K562 (cell line): ENCODE data around the gene NOC4L.

Experiments used
- DACH1 ChIP-seq: fragments of 450-650 bp; IDR thresholded peaks from 2 replicates; pipeline ENCODE4 v1.6.1; 2018; ENCODE audit not compliant: partially characterized antibody
- EZH2 ChIP-seq: IDR thresholded peaks from 2 replicates; pipeline ENCODE4 v1.6.1; 2012; ENCODE audit warnings: low read depth, mild to moderate bottlenecking, inconsistent platforms, low read length, borderline replicate concordance
- GATA2 ChIP-seq: sonication (generic); formaldehyde crosslinking; IDR thresholded peaks from 2 replicates; pipeline ENCODE4 v1.4.0; 2020; ENCODE audit warnings: mild to moderate bottlenecking, missing genetic modification reagents
- ILF3 ChIP-seq: fragments of 450-650 bp; IDR thresholded peaks from 2 replicates; pipeline ENCODE4 v1.6.1; 2018; ENCODE audit warnings: antibody characterized with exemption, mild to moderate bottlenecking, moderate library complexity, borderline replicate concordance
- MYC ChIP-seq, 2 experiments: fragments of 250-450 bp in 1 of 2; sonication (Bioruptor Pico) in 1 of 2; IDR thresholded peaks; 2 replicates each; pipeline versions ENCODE4 v1.5.1 to v1.6.1; 2012 to 2021; ENCODE audit warnings: low read depth in 2 of 2, borderline replicate concordance in 1 of 2, improper control_type of control experiment in 1 of 2, low read length in 1 of 2, mild to moderate bottlenecking in 1 of 2, moderate library complexity in 1 of 2
- NR2C2 ChIP-seq, 2 experiments: fragments of 200-800 bp in 1 of 2; sonication (Bioruptor generic) in 1 of 2; sonication (generic) in 1 of 2; formaldehyde crosslinking in 1 of 2; IDR thresholded peaks; 2 replicates each; pipeline versions ENCODE4 v1.6.1 to v1.8.0; 2016 to 2022; ENCODE audit warnings: mild to moderate bottlenecking in 1 of 2, missing compliant biosample characterization in 1 of 2, missing genetic modification characterization in 1 of 2, missing genetic modification reagents in 1 of 2
- RB1 ChIP-seq: fragments of 450-650 bp; IDR thresholded peaks from 2 replicates; pipeline ENCODE4 v1.6.1; 2017; ENCODE audit warnings: low read depth, mild to moderate bottlenecking
- SMAD4 ChIP-seq: fragments of 250-450 bp; sonication (Bioruptor Pico); conservative IDR thresholded peaks from 2 replicates; pipeline ENCODE4 v1.8.0; 2021; ENCODE audit warnings: inconsistent platforms, mild to moderate bottlenecking, moderate library complexity
- SMARCC2 ChIP-seq: fragments of 450-650 bp; IDR thresholded peaks from 2 replicates; pipeline ENCODE4 v1.6.1; 2017; ENCODE audit warnings: antibody characterized with exemption, moderate library complexity, mild to moderate bottlenecking, low read depth
- ZC3H11A ChIP-seq: IDR thresholded peaks from 2 replicates; pipeline ENCODE4 v1.6.1; 2012; ENCODE audit warnings: low read depth, low read length, improper control_type of control experiment
- TF ChIP-seq, protein P1 (sequence below): sonication (generic); formaldehyde crosslinking; IDR thresholded peaks from 2 replicates; pipeline ENCODE4 v1.4.0; 2020; ENCODE audit warnings: mild to moderate bottlenecking, missing genetic modification reagents
- TF ChIP-seq, protein P2 (sequence below): IDR thresholded peaks from 2 replicates; pipeline ENCODE4 v1.6.1; 2011; ENCODE audit warnings: borderline replicate concordance, low read depth, mild to moderate bottlenecking, moderate library complexity, low read length; ENCODE audit not compliant: insufficient read depth, poor library complexity, severe bottlenecking
- TF ChIP-seq, protein P3 (sequence below), 2 experiments: IDR thresholded peaks; 2 replicates each; pipeline ENCODE4 v1.6.1; 2011; ENCODE audit warnings: borderline replicate concordance in 1 of 2, control low read depth in 1 of 2, low read depth in 1 of 2, low read length in 1 of 2, mild to moderate bottlenecking in 1 of 2, mixed read lengths in 1 of 2, moderate library complexity in 1 of 2; ENCODE audit not compliant: insufficient read depth in 1 of 2, insufficient read length in 1 of 2, poor library complexity in 1 of 2, severe bottlenecking in 1 of 2; ENCODE audit errors: extremely low read depth in 1 of 2
- TF ChIP-seq, protein P4 (sequence below), 3 experiments: IDR thresholded peaks in 2 of 3; conservative IDR thresholded peaks in 1 of 3; 2 replicates each; pipeline ENCODE4 v1.5.1; 2011 to 2012; ENCODE audit warnings: low read length in 3 of 3, mild to moderate bottlenecking in 3 of 3, control low read depth in 2 of 3, improper control_type of control experiment in 1 of 3, inconsistent platforms in 1 of 3, low read depth in 1 of 3, mixed read lengths in 1 of 3, moderate library complexity in 1 of 3; ENCODE audit not compliant: insufficient read depth in 2 of 3

DNA sequence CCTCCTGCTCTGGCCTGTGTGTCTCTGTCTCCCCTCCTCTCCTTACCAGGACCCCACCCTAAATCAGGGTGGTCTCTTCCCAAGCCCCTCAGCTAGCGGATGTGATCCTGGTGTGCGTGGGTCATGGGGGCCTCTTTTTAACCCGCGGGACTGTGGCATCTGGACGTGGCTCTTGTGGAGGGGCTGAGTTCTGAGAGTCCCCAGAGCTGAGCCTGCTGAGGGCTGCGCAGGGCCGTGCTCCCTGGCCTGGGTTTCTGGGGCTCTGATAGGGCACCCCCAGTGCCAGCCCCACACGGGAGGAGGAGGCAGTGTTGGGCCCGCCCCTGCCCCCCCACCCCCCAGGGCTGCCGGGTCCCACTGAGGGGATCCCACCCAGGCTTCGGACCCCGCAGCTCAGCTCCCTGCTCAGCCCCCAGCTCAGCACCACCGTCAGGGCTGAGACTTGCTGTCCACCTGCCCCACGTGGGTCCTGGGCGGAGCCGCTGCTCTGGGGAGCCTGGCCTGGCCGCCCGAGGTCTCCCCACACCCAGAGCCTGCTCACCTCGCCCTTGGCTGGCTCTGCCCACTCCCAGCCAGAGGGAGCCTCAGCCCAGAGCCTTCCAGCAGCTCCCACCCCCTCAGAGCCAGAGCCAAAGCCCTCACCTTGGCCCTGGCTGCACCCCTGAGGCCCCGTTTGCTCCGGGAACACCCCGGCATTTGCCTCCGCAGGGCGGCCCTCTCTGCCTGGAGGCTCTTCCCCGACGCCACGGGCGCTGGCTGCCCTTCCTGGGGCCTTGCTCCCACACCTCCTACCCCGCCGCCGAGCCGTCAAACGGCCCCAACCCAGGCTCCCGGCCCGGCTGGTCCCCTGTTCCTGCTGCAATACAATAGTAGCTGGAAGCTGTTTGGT is 31.5 kb downstream of the NOC4L start:
- TF ChIP-seq EZH2, result no peak
- no peak for TF ChIP-seq ILF3
- TF ChIP-seq DACH1, result no peak
- TF ChIP-seq GATA2 (CRISPR knock-in tag), result no peak
- TF ChIP-seq, protein P1, sequence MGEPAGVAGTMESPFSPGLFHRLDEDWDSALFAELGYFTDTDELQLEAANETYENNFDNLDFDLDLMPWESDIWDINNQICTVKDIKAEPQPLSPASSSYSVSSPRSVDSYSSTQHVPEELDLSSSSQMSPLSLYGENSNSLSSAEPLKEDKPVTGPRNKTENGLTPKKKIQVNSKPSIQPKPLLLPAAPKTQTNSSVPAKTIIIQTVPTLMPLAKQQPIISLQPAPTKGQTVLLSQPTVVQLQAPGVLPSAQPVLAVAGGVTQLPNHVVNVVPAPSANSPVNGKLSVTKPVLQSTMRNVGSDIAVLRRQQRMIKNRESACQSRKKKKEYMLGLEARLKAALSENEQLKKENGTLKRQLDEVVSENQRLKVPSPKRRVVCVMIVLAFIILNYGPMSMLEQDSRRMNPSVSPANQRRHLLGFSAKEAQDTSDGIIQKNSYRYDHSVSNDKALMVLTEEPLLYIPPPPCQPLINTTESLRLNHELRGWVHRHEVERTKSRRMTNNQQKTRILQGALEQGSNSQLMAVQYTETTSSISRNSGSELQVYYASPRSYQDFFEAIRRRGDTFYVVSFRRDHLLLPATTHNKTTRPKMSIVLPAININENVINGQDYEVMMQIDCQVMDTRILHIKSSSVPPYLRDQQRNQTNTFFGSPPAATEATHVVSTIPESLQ (CRISPR knock-in tag), result no peak
- no peak for TF ChIP-seq SMARCC2
- TF ChIP-seq, protein P2, sequence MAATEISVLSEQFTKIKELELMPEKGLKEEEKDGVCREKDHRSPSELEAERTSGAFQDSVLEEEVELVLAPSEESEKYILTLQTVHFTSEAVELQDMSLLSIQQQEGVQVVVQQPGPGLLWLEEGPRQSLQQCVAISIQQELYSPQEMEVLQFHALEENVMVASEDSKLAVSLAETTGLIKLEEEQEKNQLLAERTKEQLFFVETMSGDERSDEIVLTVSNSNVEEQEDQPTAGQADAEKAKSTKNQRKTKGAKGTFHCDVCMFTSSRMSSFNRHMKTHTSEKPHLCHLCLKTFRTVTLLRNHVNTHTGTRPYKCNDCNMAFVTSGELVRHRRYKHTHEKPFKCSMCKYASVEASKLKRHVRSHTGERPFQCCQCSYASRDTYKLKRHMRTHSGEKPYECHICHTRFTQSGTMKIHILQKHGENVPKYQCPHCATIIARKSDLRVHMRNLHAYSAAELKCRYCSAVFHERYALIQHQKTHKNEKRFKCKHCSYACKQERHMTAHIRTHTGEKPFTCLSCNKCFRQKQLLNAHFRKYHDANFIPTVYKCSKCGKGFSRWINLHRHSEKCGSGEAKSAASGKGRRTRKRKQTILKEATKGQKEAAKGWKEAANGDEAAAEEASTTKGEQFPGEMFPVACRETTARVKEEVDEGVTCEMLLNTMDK, result no peak
- no peak for TF ChIP-seq SMAD4 (CRISPR knock-in tag)
- TF ChIP-seq NR2C2 (CRISPR knock-in tag; IDR thresholded peaks at IDR 0.05), result no peak
- no peak for TF ChIP-seq NR2C2 (tag; IDR thresholded peaks at IDR 0.05)
- TF ChIP-seq, protein P3, sequence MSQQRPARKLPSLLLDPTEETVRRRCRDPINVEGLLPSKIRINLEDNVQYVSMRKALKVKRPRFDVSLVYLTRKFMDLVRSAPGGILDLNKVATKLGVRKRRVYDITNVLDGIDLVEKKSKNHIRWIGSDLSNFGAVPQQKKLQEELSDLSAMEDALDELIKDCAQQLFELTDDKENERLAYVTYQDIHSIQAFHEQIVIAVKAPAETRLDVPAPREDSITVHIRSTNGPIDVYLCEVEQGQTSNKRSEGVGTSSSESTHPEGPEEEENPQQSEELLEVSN (IDR thresholded peaks at IDR 0.05; ENCODE audit: borderline replicate concordance in 1 of 2, extremely low read depth in 1 of 2, insufficient read depth in 1 of 2, insufficient read length in 1 of 2, low read depth in 1 of 2, low read length in 1 of 2, poor library complexity in 1 of 2, severe bottlenecking in 1 of 2), result no peak
- TF ChIP-seq RB1, result no peak
- TF ChIP-seq, protein P4, sequence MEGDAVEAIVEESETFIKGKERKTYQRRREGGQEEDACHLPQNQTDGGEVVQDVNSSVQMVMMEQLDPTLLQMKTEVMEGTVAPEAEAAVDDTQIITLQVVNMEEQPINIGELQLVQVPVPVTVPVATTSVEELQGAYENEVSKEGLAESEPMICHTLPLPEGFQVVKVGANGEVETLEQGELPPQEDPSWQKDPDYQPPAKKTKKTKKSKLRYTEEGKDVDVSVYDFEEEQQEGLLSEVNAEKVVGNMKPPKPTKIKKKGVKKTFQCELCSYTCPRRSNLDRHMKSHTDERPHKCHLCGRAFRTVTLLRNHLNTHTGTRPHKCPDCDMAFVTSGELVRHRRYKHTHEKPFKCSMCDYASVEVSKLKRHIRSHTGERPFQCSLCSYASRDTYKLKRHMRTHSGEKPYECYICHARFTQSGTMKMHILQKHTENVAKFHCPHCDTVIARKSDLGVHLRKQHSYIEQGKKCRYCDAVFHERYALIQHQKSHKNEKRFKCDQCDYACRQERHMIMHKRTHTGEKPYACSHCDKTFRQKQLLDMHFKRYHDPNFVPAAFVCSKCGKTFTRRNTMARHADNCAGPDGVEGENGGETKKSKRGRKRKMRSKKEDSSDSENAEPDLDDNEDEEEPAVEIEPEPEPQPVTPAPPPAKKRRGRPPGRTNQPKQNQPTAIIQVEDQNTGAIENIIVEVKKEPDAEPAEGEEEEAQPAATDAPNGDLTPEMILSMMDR (IDR thresholded peaks at IDR 0.05 in 2 of 3, conservative IDR thresholded peaks at IDR 0.05 in 1 of 3; ENCODE audit: insufficient read depth in 2 of 3, low read depth in 1 of 3, low read length in 3 of 3), result no peak
- TF ChIP-seq MYC (IDR thresholded peaks at IDR 0.05; ENCODE audit: low read depth, low read length), result no peak
- TF ChIP-seq MYC (CRISPR knock-in tag; IDR thresholded peaks at IDR 0.05; ENCODE audit: borderline replicate concordance, low read depth), result no peak
- TF ChIP-seq ZC3H11A, result no peak
